GM21528 (cell line): ENCODE data around the gene UBA6.

Source experiments
- ATAC-seq: cut with Tn5 transposase; IDR thresholded peaks from one replicate; pipeline ENCODE4 v1.9.1; 2021; ENCODE audit warnings: mild to moderate bottlenecking, moderate library complexity; ENCODE audit not compliant: unreplicated experiment, low FRiP score

UBA6 gene

GRCh38 chr4:67587156-67587555 is 113.8 kb downstream of the UBA6 start:
- ATAC-seq: no peak

- no peak for ATAC-seq
Observed at GRCh38 chr4:67584496-67584895, 116.5 kb downstream of the UBA6 start.

- ATAC-seq: no peak
Observed at GRCh38 chr4:67581913-67582312, 119.0 kb downstream of the UBA6 start.

DNA sequence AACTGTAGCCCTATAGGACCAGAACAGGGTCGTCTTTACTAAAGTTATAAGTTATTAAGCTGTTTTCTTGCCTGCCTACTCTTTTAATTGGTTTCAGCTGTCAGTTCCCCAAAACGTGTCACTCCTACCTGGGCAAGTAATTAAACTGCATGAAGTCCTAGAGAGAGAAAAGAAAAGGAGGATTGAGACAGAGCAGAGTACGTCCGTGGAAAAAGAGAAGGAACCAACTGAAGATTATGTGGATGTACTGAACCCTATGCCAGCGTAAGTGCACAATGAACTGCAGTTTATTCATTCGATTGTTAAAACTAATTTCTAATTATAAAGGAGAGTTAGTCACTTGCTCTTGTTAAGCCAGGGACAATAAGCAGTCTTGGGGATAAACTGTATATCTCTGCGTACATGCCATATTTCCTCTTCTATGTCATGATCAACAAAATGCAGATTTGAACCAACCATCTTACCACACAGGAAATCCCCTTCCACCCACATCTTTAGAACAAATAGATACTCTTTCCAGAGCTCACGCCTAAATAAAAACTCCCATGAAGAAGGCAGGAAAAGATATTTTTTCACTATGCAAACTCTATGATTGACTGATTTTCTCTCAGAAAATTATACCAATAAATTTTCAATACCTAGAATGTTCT is 119.6 kb downstream of the UBA6 start:
- no peak for ATAC-seq

DNA sequence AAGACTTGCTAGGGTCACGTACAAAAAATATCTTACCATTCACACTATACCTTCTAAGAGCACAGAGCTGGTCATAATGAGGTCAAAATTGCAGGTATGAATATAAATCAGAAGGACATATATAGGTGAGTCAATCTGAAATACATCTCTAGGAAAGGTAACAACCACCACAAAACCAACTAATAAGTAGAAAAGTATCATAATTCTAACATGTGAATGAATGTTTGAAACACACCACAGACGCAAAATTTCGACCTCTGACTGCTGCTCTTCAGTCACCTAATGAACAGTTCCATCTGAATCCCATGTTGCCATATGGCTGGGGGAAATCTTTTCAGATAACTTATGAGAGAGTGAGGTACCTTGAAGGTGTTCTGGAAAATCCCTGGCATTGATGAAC is 120.4 kb downstream of the UBA6 start:
- no peak for ATAC-seq

- ATAC-seq: peak; percentile 44
Observed at GRCh38 chr4:67576538-67576937, 124.4 kb downstream of the UBA6 start.

GRCh38 chr4:67576059-67576466 is 124.9 kb downstream of the UBA6 start:
- peak; percentile 7 for ATAC-seq

GRCh38 chr4:67575232-67576058 is 125.5 kb downstream of the UBA6 start:
- ATAC-seq: peak; percentile 91

DNA sequence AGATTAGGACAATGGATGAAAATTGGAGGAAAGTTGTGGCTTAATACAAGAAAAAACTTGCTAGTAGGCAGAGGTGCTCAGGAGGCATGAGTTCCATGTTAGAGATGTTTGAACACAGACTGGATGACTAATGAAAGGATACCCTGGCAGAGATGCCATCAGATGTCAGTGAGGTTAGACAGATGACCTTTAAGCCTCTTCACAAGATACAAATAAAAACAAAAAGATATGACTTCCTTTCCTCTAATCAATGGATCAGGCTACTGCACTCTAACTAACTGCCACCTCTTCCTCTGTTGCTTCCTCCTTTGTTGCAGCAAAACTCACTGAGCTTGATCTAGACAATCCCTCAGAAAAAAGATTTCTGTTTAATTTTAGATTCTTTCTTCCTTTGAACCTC is 127.8 kb downstream of the UBA6 start:
- no peak for ATAC-seq

DNA sequence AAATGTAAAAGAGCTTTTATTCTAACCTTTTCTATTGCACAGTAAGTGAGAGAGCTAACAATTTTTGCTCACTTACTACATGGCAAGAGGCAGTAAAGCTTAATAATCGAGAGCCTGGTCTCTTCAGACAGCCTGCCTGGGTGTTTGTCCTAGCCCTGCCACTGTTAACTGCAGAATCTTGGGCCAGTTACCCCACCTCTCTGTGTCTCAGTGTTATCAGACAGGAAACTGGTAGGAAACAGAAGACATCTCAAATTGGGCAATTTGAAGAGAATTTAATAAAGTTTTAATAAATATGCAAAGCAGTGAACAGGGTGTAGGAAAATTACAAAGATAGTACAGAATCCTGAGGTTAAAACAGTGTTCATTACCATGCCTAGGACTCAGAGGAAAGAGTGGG is 129.0 kb downstream of the UBA6 start:
- no peak for ATAC-seq

DNA sequence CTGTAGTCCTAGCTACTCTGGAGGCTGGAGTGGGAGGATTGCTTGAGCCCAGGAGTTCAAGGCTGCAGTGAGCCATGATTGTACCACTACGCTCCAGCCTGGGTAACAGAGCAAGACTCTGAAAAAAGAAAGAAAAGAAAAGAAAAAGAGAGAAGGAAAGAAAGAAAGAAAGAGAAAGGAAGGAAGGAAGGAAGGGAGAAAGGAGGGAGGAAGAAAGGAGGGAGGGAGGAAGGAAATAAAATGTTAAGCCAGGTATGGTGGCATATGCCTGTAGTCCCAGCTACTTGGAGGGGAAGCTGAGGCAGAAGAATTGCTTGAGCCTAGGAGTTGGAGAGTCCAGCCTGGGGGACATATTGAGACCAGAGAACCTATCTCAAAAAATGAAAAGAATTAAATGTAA is 130.4 kb downstream of the UBA6 start:
- no peak for ATAC-seq

GRCh38 chr4:67568820-67569219 is 132.1 kb downstream of the UBA6 start:
- no peak for ATAC-seq

DNA sequence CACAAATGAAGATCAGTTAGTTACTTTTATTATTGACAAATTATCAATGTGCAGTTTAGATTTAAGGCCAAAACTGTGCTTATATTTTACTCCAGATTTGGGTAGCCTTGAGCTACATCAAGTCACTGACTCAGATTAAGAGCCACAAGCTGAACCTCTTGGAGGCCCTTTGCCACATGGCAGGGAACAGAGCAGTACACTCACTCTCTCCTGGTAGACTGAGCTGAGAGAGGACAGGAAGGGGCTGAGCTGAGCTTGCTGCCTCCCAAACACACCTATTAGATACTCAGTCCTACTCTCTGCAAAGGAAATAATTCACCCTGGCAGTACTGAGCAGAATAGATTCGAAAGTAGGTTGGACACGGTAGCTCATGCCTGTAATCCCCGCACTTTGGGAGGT is 134.6 kb downstream of the UBA6 start:
- no peak for ATAC-seq

DNA sequence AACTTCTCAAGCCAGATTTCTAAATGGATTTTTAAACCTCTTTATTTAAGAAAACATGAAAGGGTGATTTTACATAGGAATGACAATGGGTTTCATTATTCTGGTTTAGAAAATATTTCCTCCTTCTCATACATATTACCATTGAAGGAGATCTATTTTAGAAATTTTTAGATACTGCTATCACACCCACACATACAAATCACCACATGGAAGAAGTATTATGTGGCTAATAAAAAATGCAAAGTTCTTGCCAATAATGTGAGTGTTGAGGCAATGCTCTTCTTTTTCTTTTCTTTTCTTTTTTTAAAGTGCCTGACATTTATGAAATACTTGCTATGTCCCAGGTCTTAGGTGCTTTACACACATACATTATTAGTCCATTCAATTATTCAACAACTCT is 135.7 kb downstream of the UBA6 start:
- ATAC-seq: no peak
